Fibroblast of the aortic adventitia (primary cell): ENCODE data around the gene ST6GAL2. TPM values are rescaled to one million over a fixed set of nuclear protein-coding genes. Genes with fewer than 3 reads are reported as not detected.

Source experiments
- DNase-seq: peaks from one replicate; pipeline ENCODE4 v3.0.0-alpha.2; 2010; ENCODE audit warnings: low read depth
- H3K4me3 ChIP-seq: 2 replicates; pipeline ENCODE4 v1.5.1; 2011; ENCODE audit warnings: low read depth, mild to moderate bottlenecking, control low read depth, low read length, moderate library complexity
- CTCF ChIP-seq: IDR thresholded peaks from 2 replicates; pipeline ENCODE4 v1.5.1; 2011; ENCODE audit warnings: mild to moderate bottlenecking, low read length, control low read depth, inconsistent platforms; ENCODE audit not compliant: insufficient read depth
- total RNA-seq: library from RNA; depleted of rRNA; stranded (reverse); fragments of >200 nt; gene quantifications from 2 replicates; pipeline ENCODE4 v1.2.3, GENCODE V29; 2012; ENCODE audit warnings: low replicate concordance

ST6GAL2 gene
- total RNA-seq, 1 donor: 0.09 TPM

- H3K4me3 ChIP-seq: no peak overlapping the region
- TF ChIP-seq CTCF: no peak
- DNase-seq: no peak
These were observed 32.3 kb downstream of the ST6GAL2 start for GRCh38 chr2:106853631-106854030.

- no peak for DNase-seq
- no peak overlapping the region for H3K4me3 ChIP-seq
- no peak for TF ChIP-seq CTCF
These were observed 34.0 kb downstream of the ST6GAL2 start for GRCh38 chr2:106851881-106852501.

GRCh38 chr2:106851087-106851874 lies 34.7 kb downstream of the ST6GAL2 start:
- no peak for DNase-seq
- no peak for TF ChIP-seq CTCF
- H3K4me3 ChIP-seq: no peak overlapping the region

- no peak overlapping the region for H3K4me3 ChIP-seq
- DNase-seq: no peak
- TF ChIP-seq CTCF: no peak
These were observed 36.7 kb downstream of the ST6GAL2 start for GRCh38 chr2:106849253-106849652.

- no peak overlapping the region for H3K4me3 ChIP-seq
- no peak for DNase-seq
- TF ChIP-seq CTCF: no peak
These were observed 38.6 kb downstream of the ST6GAL2 start for GRCh38 chr2:106847366-106847765.

GRCh38 chr2:106845716-106846115 lies 40.3 kb downstream of the ST6GAL2 start:
- no peak for TF ChIP-seq CTCF
- no peak overlapping the region for H3K4me3 ChIP-seq
- DNase-seq: no peak
